HG03159 (cell line): ENCODE data around the gene ZBTB46.

ENCODE experiments used
- ATAC-seq: cut with Tn5 transposase; IDR thresholded peaks from one replicate; pipeline ENCODE4 v1.9.1; 2021; ENCODE audit warnings: mild to moderate bottlenecking, moderate library complexity; ENCODE audit not compliant: unreplicated experiment

Gene ZBTB46

GRCh38 chr20:63697357-63697867, 133.7 kb downstream of the ZBTB46 start:
- no peak for ATAC-seq

- ATAC-seq: no peak
These were observed 134.3 kb downstream of the ZBTB46 start, which contains the start of gene TNFRSF6B for GRCh38 chr20:63696628-63697356. Gene TNFRSF6B, plus strand, starts transcription at chr20:63696652. Its CDS starts 116 bp downstream, at chr20:63696768.

- no peak for ATAC-seq
These were observed 134.8 kb downstream of the ZBTB46 start for GRCh38 chr20:63696306-63696627.

- ATAC-seq: no peak
These were observed 135.4 kb downstream of the ZBTB46 start for GRCh38 chr20:63695424-63696305.

GRCh38 chr20:63694584-63695423, 136.3 kb downstream of the ZBTB46 start:
- no peak for ATAC-seq

- no peak for ATAC-seq
These were observed 137.1 kb downstream of the ZBTB46 start for GRCh38 chr20:63693733-63694583.
